HG02642 (cell line): Measurements from ENCODE around the gene TIMD4.
A peak's percentile ranks its signal among the peaks of the same experiment; 100 is the strongest.
"Not testable (repeated sequence)": the region's sequence is repeated elsewhere in the genome, so short reads cannot be mapped to it uniquely, and the experiment has no call there.

Source experiments
- ATAC-seq: cut with Tn5 transposase; IDR thresholded peaks from one replicate; pipeline ENCODE4 v1.9.1; 2021; ENCODE audit warnings: mild to moderate bottlenecking; ENCODE audit not compliant: unreplicated experiment, poor library complexity

The TIMD4 gene

GRCh38 chr5:156925767-156926166, 37.3 kb downstream of the TIMD4 start:
- not testable (repeated sequence) for ATAC-seq

- ATAC-seq, result peak; percentile 38
These were observed 40.7 kb downstream of the TIMD4 start for GRCh38 chr5:156922207-156922792.

GRCh38 chr5:156920861-156921431, 42.1 kb downstream of the TIMD4 start:
- peak; percentile 59 for ATAC-seq

GRCh38 chr5:156920042-156920860, 42.8 kb downstream of the TIMD4 start:
- peak; percentile 65 for ATAC-seq

GRCh38 chr5:156918311-156918845, 44.6 kb downstream of the TIMD4 start:
- ATAC-seq, result no peak

GRCh38 chr5:156914371-156914737, 48.7 kb downstream of the TIMD4 start:
- ATAC-seq, result peak; percentile 15

- ATAC-seq, result peak; percentile 92
These were observed 49.2 kb downstream of the TIMD4 start for GRCh38 chr5:156913719-156914370.

- no peak for ATAC-seq
These were observed 49.7 kb downstream of the TIMD4 start for GRCh38 chr5:156913355-156913718.

- no peak for ATAC-seq
These were observed 50.2 kb downstream of the TIMD4 start for GRCh38 chr5:156912869-156913268.

- no peak for ATAC-seq
These were observed 53.8 kb downstream of the TIMD4 start for GRCh38 chr5:156909180-156909579.

GRCh38 chr5:156907667-156908066, 55.4 kb downstream of the TIMD4 start:
- no peak for ATAC-seq

GRCh38 chr5:156906807-156907206, 56.2 kb downstream of the TIMD4 start:
- ATAC-seq, result no peak

GRCh38 chr5:156896546-156896945, 66.5 kb downstream of the TIMD4 start:
- no peak for ATAC-seq

GRCh38 chr5:156893517-156893916, 69.5 kb downstream of the TIMD4 start:
- ATAC-seq, result peak; percentile 59

- ATAC-seq, result no peak
These were observed 70.2 kb downstream of the TIMD4 start for GRCh38 chr5:156892864-156893263.

GRCh38 chr5:156892223-156892622, 70.8 kb downstream of the TIMD4 start:
- no peak for ATAC-seq

GRCh38 chr5:156888520-156888919, 74.5 kb downstream of the TIMD4 start:
- no peak for ATAC-seq

GRCh38 chr5:156883316-156883875, 79.6 kb downstream of the TIMD4 start:
- ATAC-seq, result no peak

- ATAC-seq, result peak; percentile 93
These were observed 83.3 kb downstream of the TIMD4 start for GRCh38 chr5:156879665-156880285.

GRCh38 chr5:156871212-156871611, 91.8 kb downstream of the TIMD4 start:
- ATAC-seq, result no peak
